NCI-H446 treated with DMSO at 0.1 percent for 48 hours (cell line): ENCODE measurements around the gene NOL4L.

Experiments
- DNase-seq: peaks from one replicate; lab custom pipeline; 2025; lab: John Stamatoyannopoulos, UW

NOL4L gene

DNA sequence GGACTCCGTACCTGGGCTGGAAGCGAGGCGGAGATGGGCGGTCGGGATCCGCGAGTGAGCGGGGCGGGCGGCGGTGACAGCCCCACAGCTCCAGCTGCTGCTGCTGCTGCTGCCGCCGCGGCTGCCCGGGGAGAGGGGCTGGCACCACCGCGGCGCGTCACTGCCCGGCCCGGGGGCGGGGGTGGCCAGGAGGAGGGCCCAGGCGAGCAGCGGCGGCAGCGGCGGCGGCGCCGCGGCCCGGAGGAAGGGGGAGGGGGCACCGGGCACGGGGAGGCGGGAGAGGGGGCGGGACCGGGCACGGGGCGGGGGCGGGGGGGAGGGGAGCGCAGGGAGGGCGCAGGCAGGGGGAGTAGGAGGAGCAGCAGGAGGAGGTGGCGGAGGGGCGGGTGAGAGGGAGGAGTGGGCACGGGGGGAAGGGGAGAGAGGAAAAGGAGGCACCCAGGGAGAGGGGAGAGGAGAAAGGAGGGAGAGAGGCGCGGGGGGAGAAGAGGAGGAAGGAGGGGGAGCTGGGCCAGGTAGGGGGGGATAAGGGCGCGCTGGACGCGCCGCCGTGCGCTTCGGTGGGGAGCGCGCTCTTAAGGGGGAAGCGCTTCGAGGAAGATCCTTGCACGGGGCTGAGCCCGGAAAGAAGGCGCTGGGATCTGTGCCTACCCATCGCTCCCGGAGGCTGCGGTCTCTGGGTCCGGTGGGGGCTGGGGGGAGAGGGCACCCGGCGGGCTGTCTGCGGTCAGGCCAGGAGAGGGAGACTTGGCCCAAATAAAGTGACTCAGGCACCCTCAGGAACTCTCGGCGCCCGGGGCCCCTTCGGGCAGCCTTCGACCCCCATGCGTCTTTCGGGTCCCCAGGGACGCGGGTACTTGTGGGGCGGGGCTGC is 101.5 kb downstream of the NOL4L start:
- DNase-seq: no peak

DNA sequence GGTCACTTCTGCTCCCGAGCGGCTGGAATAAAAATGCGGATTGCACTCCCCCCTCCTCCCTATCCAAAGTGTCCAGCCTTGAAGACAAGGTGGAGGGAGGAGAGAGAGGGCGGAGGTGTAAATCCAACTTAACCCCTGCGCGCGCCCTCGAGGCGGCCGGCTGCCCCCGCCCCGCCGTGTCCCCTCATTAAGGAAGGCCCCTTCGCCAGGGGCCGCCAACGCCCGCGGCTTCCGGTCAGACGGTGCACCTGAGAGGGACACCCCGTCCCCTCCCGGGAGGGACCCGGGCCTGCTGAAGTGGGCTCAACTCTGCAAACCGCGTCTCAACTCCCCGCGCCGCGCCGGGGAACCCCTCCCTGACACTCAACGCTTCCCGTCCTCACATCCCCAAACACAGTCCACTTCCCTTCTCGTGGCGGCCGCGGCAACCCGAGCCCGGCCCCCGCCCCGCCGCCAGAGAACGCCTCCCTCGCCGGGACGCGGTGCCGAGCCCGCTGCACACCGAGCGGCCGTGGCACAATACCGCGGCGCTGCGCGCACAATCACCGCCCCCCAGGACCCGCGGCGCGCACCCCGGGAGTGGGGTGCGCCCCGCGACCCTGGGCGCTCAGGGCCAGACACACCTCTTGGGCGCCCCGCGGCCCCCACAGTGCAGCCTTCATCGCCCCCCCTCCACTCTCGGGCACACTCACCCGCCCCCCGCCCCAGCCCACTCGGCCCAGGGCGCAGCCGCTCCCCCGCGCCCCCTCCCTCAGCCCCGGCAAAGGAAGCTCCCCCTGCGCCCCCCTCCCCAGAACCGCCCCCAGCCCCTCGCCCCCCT is 102.5 kb downstream of the NOL4L start:
- no peak for DNase-seq

DNA sequence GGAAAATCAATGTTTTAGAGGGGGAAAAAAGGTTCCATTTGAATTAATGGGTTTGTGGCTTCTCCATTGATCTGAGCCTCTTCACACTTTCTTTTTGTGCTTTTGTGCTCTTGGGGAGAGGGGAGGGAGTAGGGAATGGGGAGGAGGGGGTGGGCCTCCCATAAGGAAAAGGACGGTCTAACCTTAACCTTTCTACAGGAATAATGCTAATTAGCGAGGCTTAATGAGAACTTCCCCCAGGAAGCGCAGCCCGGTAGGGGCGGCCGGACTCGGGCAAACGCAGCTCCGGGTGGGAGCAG is 103.0 kb downstream of the NOL4L start:
- DNase-seq: no peak

DNA sequence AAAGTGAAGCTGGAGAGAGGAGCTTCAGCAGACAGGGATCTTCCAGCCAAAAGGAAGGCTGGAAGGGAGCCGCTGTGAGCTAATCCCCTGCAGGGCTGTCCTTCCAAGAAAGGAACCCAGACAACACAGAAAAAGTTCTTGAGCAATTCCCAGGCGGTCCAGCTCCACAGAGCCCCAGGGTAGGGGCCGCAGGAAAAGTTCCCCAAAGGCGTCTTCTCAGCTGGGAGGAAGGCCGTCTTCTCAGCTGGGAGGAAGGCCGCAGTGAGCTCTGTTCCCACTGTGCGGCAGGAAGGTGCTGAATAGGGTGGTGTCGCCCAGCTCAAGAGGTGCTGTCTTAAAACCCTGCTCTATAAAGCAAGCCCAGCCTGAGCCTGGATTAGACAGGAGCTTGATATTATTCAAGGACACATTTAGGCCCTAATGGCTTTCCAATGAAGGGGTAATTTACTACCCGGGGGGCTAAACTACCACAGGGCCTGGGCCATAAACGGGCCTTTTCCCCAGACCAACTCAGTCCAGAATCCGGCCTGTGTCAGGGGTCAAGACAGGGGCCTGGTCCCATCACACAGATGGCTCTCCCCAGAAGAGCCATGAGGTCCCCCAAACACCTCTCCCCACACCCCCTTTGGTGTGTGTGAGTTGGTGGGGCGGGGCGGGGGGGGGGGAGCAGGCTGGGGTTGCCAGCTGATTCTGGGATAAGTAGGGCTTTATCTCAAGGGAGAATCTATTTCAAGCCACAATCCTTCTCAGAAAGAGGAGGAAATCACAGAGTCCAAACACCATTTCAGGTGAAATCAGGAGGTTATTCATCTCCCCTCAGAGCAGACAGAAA is 103.6 kb downstream of the NOL4L start:
- DNase-seq: no peak

DNA sequence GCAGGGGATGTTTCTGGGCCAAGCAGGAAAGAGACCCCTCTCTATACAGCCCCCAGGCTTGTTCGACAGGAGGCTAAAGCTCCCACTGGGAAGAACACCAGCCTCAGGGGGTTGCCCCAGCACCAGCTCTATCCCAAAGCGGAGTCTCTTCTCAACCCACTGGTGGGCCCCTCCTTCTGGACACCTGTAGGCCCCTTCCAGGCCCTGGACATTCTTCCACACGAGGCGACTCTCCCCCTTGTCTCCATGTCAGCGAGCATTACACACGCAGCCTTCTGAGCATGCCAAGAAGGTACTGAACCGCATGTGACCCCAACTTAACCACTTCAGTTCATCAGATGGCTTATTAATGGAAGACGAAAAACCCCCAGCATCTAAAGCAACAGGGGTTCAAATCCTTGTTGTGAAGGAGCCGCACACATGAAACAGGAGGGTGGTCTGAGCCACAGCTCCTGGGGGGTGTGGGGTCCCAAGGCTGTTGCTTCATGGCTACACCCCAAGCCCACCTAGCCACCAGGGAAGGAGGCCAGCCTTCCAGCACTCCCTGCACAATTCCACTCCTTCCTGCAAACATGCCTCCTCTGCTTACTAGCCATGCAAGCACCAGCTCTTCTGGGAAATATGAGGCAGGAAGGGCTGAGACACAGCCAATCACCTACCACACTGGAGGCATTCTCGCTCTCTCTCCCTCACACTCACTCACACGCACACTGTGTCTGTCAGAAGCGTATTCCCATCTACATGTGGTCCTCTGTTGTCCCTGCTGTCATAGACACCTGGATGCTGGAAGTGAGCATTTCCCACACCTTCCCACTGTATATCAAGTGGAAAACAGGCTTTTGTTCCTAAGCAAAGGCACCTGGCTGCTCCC is 104.5 kb downstream of the NOL4L start:
- no peak for DNase-seq

DNA sequence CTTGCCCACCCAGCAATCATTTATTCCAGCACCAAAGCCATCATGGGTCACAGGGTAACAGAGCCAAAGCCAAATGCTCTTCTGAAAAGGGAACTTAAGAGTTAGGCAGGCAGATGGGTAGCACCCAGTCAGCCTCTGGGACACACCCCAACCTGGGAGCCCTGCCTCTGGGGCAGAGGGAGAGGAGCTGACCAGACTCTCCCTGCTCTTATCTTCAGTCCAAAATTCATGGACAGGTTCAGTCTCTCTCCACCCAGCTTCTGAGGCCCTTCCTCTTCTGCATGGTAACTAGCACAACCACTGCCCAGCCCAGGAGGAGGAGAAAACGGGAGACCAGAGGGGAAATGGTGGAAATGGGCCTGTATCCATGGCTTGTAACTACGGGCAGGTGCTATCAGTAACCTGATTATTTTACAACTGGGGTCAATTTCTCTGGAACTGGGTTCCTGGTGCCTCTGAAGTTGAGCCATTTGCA is 105.4 kb downstream of the NOL4L start:
- no peak for DNase-seq

DNA sequence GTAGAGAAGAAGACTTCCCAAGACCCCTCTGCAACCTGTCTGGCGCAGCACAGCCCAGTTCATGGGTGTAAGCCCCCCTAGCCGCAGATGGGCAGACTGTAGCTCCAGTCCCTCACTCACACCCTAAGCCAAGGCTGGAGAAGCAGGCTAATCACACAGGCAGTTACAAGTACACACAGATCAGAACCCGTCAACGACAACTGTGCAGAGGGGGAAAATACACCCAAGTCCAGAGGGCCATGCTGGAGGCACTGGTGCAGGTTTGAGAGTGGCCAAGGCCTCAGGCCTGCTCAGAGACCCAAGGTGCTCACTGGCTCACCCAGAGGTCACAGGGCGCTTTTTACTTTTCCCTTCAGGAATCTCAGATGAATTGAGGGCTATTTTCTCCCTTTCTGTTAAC is 106.1 kb downstream of the NOL4L start:
- no peak for DNase-seq

DNA sequence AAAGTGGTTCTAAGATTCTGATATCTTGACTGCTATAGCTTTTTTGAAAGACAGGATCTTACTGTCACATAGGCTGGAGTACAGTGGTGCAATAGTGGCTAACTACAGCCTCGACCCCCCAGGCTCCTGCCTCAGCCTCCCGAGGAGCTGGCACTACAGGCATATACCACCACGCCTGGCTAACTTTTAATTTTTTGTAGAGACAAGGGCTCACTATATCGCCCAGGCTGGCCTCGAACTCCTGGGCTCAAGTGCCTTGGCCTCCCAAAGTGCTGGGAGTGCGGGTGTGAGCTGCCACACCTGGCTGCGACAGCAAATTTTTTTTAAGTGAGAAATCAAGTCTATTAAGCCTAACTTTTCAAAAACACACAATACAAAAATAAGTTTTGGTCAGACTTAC is 106.6 kb downstream of the NOL4L start:
- no peak for DNase-seq

DNA sequence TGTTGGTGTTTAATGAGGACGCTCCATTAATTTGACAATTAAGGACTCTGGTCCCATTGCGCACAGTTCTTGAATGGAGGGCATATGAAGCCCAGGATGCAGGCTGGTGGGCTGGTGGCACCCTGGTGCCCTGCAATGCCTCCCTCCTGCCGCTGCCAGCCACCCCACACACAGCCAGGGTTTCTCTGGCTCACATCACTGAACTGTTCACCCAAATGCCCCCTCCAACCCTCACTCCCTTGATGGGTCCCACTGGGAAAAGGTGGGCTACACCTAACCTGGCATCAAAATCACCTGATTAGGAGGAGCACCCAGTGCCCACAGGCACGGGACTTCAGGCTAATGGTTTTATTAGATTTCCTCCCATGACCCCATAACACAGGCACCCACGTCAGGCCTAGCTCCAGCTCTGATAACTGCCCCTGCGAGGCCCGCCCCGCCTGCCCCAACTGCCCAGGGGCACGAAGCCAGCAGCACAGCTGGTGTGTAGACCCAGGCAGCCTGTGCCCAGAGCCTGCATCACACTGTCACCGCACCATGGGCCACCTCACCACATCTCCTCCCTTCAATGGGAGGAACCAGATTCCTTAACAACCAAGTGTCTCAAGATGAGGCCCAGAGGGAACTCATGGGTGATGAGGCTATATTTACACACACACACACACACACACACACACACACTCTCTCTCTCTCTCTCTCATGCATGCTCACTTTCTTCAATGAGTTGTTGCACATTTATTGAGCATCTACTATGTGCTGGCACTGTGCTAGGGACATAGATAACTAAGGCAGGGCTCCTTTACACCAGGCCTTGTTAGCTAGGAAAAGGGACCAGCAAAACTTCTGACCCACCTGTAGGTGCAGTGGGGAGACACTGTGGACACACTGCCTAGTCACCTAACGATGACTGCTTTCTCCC is 107.3 kb downstream of the NOL4L start:
- no peak for DNase-seq

DNA sequence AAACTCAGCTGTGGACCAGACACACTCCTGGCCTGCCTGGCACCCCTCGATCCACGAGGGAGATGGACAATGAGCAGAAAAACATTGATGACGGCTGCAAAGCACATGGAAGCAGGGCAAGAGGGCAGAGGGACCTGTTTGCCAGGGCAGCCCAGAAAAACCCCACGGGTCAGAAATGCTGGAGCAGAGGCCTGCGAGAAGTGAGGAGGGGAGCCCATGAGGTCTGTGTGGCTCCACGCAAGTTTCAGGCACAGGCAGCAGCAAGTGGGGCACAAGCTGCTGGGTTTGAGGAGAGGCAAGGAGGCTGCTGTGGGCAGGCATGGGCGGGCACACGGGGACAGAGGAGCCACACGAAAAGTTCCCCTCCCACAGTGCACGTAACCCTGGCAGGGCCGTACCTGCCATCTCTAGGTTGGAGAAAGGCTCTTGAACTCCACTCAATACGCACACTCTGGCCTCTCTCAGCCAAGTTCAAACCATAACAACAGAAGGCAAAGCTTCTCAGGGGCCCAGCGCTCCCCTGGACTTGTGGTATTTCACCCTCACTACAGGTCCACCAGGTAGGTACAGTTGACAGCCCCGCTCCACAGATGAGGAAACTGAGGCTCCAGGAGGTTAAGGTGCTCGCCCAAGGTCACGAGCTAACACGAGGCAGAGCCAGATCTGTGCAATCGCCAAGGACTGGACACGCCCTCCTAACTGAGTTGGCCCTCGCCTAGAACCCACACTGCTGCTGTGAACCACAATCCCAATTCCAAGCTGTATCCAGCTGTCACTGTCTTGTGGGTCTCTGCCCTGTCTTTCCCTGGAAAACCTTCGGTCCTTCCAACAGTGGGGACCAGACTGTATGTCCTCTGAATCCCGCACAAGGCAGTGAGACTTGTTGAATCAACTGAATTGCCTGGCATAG is 108.2 kb downstream of the NOL4L start:
- DNase-seq: no peak

DNA sequence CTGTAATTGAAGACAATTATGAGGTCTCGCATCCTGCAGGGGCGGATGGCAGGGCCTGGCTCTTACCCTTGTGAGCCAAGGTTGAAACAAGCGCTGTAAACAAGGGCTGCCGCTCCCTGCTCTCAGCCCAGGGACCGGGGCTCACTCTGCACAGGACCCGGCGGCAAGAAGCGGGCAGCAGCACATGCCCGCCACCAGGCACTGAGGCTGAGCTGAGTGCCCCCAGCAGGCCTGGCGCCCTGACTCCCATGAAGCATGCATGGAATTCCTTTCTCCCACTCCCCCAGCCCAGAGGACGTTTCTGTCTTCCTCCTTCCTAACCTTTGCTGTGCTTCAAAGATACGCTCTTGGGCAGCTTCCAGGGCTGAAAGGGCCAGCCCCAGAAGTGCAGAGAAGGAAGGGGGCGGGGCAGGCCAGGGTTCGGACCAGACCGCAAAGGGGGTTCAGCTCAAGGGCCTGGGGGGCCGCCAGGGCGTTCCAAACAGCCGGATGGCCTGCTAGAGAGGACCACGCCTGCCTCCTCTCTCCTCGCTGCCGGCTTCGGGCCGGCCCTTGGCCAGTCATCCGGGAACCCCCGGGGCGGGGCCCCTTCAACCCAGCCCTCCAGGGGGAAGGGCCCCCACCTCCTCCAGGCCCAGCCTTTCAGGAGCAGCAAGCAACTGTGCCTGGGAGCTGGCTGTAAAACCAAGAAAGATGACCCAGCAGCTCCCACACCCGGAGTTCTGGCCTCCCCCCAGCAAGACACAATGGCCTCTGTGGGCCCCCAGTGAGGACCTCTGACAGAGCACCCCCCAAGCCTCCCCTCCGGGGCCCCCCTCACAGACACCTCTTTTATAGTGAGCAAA is 109.9 kb downstream of the NOL4L start:
- DNase-seq: no peak

DNA sequence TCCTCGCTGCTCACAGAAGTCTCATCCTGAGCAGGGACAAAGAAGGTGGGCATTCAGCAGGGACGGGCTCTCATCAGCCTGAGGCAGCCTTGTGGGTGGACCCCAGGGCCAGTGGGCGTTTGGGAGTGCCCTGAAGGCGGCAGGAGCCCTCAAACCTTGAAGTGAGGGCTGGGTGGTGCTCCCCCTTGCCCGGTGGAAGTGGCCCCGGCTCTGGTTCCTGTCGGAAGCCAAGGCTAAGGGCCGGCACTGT is 110.5 kb downstream of the NOL4L start:
- DNase-seq: no peak

DNA sequence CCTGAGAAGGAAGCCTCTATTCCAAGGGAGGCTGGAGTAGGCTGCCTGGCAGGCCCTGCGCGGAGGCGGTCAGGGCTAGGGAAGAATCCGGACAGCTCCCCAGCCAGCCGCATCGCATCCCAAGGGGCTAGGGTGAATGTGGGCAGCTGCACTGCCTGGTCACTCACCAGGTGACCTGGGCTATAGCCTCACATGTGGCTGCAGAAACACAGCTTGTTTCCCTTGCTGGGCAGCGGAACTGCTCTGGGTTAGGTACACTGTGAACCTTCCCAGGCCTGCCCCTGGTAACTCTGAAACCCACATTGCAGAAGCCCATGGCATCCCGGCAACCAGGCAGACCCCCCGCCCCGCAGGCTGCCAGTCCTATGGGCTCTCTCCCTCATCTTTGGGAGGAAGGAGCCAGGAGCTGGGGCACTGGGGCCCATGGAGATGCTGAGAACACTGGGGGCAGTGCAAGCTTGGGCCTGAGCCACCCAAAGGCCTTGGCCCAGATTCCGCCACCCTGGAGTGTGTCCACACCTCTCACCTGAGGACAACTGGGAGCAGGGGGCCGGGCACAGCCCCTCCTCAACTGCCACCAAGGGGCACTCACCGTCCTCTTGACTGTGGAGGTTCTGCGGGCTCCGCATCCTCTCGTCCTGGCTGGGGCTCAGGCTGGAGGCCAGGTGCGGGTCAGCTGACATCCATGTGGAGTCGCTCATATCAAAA is 111.0 kb downstream of the NOL4L start:
- no peak for DNase-seq

DNA sequence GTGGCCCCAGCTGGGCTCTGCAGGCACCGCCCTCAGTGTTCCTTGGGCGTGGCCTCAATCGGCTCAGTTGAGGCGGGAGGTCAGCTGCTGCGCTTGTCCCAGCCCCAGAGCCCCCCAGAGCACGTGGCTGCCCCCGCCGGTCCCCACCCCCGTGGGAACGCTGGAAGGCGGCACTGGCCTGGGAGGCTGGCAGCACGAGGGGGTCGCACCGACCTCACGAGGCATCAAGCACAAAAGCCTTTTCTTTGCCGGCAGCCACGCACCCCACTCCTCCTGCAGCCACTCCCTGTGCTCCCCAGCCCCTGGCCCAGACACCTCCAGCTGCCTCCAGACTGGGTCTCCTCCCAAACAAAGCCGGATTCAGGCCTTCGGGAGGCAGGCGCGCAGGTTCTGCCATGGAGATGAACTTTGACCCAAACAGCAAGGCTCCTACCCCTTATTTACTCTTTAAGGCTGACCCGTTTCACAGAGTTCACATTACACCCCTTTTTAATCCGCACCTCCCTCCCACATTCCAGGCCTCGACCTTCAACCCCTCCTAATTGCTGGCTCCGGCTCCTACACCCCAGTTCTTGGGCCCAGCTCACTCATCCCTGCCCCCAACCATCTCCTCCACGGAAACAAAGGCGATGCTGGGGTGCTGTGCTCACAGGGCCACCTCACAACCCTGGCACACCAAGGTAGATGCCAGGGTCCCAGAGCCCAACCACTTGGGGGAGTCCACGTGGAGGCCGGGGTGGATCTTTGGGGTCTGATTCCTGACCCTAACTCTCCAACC is 111.7 kb downstream of the NOL4L start:
- DNase-seq: no peak

DNA sequence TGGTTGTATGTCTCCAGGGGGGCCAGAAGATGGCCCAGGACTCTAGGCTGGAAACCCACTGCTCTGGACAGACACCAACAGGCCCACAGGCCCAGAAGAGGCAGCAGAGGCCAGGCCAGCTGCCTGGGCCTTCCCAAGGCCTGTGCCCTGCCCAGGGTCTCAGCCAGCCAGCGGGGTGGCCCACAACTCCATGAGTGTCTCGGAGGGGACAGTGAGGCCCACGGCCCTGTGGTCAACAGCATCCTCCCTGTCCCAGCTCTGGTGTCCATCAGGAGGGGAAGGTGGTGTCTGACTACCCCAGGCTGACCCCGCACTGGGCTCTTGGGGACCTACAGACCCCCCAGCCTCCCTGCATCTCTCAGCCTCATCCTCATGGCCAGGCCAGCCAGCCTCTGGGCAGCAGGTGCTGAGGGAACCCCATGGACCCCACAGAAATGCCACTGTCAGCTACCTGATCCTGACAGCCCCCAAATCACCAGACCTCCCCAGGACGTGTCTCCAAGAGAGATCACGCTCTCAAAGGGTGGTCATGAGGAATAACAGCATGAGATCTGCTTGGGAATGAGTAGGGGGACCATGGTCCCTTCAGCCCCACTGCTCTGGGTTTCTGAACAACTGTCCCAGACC is 112.4 kb downstream of the NOL4L start:
- DNase-seq: no peak

DNA sequence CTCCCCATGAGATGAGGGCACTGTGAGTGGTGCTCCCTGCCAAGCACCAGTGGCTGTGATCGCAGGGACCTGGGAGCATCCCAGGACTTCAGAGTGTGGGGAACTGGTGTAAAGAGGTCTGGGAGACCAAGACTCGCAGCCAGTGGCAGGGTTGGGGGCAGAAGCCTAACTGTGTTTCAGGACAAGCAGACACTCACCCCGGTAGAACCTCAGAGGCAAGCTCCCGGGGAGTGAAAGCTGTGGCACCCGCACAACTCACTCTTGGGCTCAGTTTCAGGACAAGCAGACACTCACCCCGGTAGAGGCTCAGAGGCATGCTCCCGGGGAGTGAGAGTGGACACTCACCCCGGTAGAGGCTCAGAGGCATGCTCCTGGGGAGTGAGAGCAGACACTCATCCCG is 114.2 kb downstream of the NOL4L start:
- no peak for DNase-seq
